Neural progenitor cell (in vitro differentiated cells): ENCODE data around the gene DPM1.

Experiments used
- EZH2 ChIP-seq: fragments of 200-600 bp; sonication (generic); IDR thresholded peaks from 2 replicates; pipeline ENCODE4 v1.6.1; 2017; ENCODE audit warnings: antibody characterized with exemption, mild to moderate bottlenecking, moderate library complexity
- TF ChIP-seq, protein P1 (sequence below): fragments of 200-600 bp; sonication (generic); IDR thresholded peaks from 2 replicates; pipeline ENCODE4 v1.5.1; 2017; ENCODE audit warnings: antibody characterized with exemption, mild to moderate bottlenecking

DNA sequence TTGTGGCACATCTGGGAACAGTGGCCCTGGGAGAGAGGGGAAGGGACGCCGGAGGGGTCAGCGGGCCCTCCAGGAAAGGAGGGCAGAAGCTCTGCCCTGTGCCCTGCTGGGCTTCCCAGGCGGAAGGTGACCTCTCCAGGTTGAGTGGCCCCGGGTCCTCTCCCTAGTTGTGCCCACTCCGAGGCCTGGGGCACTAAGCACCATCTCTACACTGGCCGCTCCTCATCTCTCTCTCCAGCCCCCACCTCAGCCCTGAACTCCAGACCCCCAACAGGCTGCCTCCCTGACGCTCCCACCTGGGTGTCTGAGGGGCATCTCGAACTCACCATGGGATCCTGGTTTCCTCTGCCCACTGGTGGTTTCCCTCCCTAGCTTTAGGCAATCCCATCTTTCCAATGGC is 46.4 kb upstream of the DPM1 start:
- no peak for TF ChIP-seq EZH2
- TF ChIP-seq, protein P1, sequence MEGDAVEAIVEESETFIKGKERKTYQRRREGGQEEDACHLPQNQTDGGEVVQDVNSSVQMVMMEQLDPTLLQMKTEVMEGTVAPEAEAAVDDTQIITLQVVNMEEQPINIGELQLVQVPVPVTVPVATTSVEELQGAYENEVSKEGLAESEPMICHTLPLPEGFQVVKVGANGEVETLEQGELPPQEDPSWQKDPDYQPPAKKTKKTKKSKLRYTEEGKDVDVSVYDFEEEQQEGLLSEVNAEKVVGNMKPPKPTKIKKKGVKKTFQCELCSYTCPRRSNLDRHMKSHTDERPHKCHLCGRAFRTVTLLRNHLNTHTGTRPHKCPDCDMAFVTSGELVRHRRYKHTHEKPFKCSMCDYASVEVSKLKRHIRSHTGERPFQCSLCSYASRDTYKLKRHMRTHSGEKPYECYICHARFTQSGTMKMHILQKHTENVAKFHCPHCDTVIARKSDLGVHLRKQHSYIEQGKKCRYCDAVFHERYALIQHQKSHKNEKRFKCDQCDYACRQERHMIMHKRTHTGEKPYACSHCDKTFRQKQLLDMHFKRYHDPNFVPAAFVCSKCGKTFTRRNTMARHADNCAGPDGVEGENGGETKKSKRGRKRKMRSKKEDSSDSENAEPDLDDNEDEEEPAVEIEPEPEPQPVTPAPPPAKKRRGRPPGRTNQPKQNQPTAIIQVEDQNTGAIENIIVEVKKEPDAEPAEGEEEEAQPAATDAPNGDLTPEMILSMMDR = no peak
